ENCODE results near the gene SRPRB.

SRPRB gene

GRCh38 chr3:133836497-133837158 lies 31.0 kb downstream of the SRPRB start:
- DNase-seq (ENCODE audit: low read depth): no peak
- H3K4me3 ChIP-seq (ENCODE audit: low read depth, low read length): no peak overlapping the region
- no peak for TF ChIP-seq CTCF (conservative IDR thresholded peaks at IDR 0.05; ENCODE audit: low read depth, low read length)

- TF ChIP-seq CTCF (conservative IDR thresholded peaks at IDR 0.05; ENCODE audit: low read depth, low read length): no peak
- no peak for DNase-seq (ENCODE audit: low read depth)
- no peak overlapping the region for H3K4me3 ChIP-seq (ENCODE audit: low read depth, low read length)
Measured at GRCh38 chr3:133837487-133838295, 32.1 kb downstream of the SRPRB start.

- DNase-seq (ENCODE audit: low read depth): no peak
- H3K4me3 ChIP-seq (ENCODE audit: low read depth, low read length): no peak overlapping the region
- no peak for TF ChIP-seq CTCF (conservative IDR thresholded peaks at IDR 0.05; ENCODE audit: low read depth, low read length)
Measured at GRCh38 chr3:133838296-133838789, 32.7 kb downstream of the SRPRB start.

GRCh38 chr3:133838916-133839800 lies 33.5 kb downstream of the SRPRB start:
- DNase-seq (ENCODE audit: low read depth): no peak
- TF ChIP-seq CTCF (conservative IDR thresholded peaks at IDR 0.05; ENCODE audit: low read depth, low read length): no peak
- no peak overlapping the region for H3K4me3 ChIP-seq (ENCODE audit: low read depth, low read length)

GRCh38 chr3:133840055-133840737 lies 34.6 kb downstream of the SRPRB start:
- TF ChIP-seq CTCF (conservative IDR thresholded peaks at IDR 0.05; ENCODE audit: low read depth, low read length): no peak
- no peak for DNase-seq (ENCODE audit: low read depth)
- no peak overlapping the region for H3K4me3 ChIP-seq (ENCODE audit: low read depth, low read length)

- H3K4me3 ChIP-seq (ENCODE audit: low read depth, low read length): no peak overlapping the region
- no peak for TF ChIP-seq CTCF (conservative IDR thresholded peaks at IDR 0.05; ENCODE audit: low read depth, low read length)
- no peak for DNase-seq (ENCODE audit: low read depth)
Measured at GRCh38 chr3:133840767-133841166, 35.2 kb downstream of the SRPRB start.

Measured in choroid plexus epithelial cell (primary cell).